Measurements from ENCODE around the gene POLR2F.

Gene POLR2F

DNA sequence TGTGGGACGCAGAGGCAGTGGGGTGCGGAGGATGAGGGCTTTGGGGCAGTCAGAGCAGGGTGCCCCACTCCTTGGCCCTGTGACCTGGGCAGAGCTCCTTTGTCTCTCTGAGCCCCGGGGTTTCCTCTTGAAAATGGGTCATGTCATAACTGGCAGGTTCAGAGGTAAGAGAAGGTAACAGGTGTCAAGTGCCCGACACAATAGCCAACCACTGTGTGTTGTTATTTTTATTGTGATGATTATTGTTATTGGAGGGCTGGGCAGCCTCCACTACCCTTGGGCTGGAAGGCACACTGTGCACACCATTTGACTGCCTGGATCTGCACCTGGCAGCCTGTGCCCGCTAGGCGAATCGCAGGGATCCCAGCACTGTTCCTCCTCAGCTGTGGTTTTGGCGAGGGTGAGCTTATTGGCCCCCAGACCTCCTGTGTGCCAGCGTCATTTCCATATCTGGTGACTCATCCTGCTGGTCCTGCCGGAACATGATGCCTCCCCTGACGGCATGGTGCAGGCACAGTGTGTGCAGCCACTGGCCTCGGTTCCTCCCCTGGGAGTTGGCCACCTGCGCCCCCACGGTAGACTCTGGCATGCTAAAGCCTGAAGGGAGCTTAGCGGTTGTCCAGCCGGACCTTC is 46.3 kb downstream of the POLR2F start (continued):
- TF ChIP-seq ZEB2 (tag by site-specific recombination; IDR thresholded peaks at IDR 0.05) (peak; percentile 74), KLF9 (tag by site-specific recombination; IDR thresholded peaks at IDR 0.05; ENCODE audit: low read depth) (no peak), ZNF169 (tag by site-specific recombination; IDR thresholded peaks at IDR 0.05) (no peak), ZNF560 (tag by site-specific recombination; IDR thresholded peaks at IDR 0.05; ENCODE audit: borderline replicate concordance) (no peak), SETDB1 (IDR thresholded peaks at IDR 0.05; ENCODE audit: insufficient read length, low read length) (no peak), ZNF248 (tag by site-specific recombination; IDR thresholded peaks at IDR 0.05) (no peak), ZNF140 (tag by site-specific recombination; IDR thresholded peaks at IDR 0.05) (no peak), ZNF324 (tag by site-specific recombination; IDR thresholded peaks at IDR 0.05) (no peak; the same call in 1 of the 2 replicates), ZNF514 (tag by site-specific recombination; IDR thresholded peaks at IDR 0.05) (no peak), ZNF391 (tag by site-specific recombination; IDR thresholded peaks at IDR 0.05; ENCODE audit: borderline replicate concordance, low read depth) (no peak), ZNF341 (tag by site-specific recombination; IDR thresholded peaks at IDR 0.05; ENCODE audit: low read depth) (no peak), PRDM10 (tag by site-specific recombination; IDR thresholded peaks at IDR 0.05) (peak; percentile 76), ZNF23 (tag by site-specific recombination; IDR thresholded peaks at IDR 0.05; ENCODE audit: borderline replicate concordance) (no peak), ZNF10 (tag by site-specific recombination; IDR thresholded peaks at IDR 0.05) (no peak), ZNF791 (tag by site-specific recombination; IDR thresholded peaks at IDR 0.05) (no peak), BCL6B (tag by site-specific recombination; IDR thresholded peaks at IDR 0.05) (no peak), ZNF155 (tag by site-specific recombination; IDR thresholded peaks at IDR 0.05) (no peak), ZNF221 (tag by site-specific recombination; IDR thresholded peaks at IDR 0.05; ENCODE audit: borderline replicate concordance) (no peak), ZNF777 (tag by site-specific recombination; IDR thresholded peaks at IDR 0.05; ENCODE audit: borderline replicate concordance) (no peak), ZBTB21 (tag by site-specific recombination; IDR thresholded peaks at IDR 0.05) (peak; percentile 78), OSR2 (tag by site-specific recombination; IDR thresholded peaks at IDR 0.05) (peak; percentile 47), SALL2 (tag by site-specific recombination; IDR thresholded peaks at IDR 0.05; ENCODE audit: borderline replicate concordance) (no peak), ZNF202 (tag by site-specific recombination; IDR thresholded peaks at IDR 0.05; ENCODE audit: borderline replicate concordance) (no peak), ZNF596 (tag by site-specific recombination; IDR thresholded peaks at IDR 0.05) (no peak)
- TF ChIP-seq, protein P1, sequence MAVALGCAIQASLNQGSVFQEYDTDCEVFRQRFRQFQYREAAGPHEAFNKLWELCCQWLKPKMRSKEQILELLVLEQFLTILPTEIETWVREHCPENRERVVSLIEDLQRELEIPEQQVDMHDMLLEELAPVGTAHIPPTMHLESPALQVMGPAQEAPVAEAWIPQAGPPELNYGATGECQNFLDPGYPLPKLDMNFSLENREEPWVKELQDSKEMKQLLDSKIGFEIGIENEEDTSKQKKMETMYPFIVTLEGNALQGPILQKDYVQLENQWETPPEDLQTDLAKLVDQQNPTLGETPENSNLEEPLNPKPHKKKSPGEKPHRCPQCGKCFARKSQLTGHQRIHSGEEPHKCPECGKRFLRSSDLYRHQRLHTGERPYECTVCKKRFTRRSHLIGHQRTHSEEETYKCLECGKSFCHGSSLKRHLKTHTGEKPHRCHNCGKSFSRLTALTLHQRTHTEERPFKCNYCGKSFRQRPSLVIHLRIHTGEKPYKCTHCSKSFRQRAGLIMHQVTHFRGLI (tag by site-specific recombination; IDR thresholded peaks at IDR 0.05): no peak
- TF ChIP-seq, protein P2, sequence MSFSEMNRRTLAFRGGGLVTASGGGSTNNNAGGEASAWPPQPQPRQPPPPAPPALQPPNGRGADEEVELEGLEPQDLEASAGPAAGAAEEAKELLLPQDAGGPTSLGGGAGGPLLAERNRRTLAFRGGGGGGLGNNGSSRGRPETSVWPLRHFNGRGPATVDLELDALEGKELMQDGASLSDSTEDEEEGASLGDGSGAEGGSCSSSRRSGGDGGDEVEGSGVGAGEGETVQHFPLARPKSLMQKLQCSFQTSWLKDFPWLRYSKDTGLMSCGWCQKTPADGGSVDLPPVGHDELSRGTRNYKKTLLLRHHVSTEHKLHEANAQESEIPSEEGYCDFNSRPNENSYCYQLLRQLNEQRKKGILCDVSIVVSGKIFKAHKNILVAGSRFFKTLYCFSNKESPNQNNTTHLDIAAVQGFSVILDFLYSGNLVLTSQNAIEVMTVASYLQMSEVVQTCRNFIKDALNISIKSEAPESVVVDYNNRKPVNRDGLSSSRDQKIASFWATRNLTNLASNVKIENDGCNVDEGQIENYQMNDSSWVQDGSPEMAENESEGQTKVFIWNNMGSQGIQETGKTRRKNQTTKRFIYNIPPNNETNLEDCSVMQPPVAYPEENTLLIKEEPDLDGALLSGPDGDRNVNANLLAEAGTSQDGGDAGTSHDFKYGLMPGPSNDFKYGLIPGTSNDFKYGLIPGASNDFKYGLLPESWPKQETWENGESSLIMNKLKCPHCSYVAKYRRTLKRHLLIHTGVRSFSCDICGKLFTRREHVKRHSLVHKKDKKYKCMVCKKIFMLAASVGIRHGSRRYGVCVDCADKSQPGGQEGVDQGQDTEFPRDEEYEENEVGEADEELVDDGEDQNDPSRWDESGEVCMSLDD (tag by site-specific recombination; IDR thresholded peaks at IDR 0.05): no peak
- TF ChIP-seq, protein P3, sequence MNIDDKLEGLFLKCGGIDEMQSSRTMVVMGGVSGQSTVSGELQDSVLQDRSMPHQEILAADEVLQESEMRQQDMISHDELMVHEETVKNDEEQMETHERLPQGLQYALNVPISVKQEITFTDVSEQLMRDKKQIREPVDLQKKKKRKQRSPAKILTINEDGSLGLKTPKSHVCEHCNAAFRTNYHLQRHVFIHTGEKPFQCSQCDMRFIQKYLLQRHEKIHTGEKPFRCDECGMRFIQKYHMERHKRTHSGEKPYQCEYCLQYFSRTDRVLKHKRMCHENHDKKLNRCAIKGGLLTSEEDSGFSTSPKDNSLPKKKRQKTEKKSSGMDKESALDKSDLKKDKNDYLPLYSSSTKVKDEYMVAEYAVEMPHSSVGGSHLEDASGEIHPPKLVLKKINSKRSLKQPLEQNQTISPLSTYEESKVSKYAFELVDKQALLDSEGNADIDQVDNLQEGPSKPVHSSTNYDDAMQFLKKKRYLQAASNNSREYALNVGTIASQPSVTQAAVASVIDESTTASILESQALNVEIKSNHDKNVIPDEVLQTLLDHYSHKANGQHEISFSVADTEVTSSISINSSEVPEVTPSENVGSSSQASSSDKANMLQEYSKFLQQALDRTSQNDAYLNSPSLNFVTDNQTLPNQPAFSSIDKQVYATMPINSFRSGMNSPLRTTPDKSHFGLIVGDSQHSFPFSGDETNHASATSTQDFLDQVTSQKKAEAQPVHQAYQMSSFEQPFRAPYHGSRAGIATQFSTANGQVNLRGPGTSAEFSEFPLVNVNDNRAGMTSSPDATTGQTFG (tag by site-specific recombination; IDR thresholded peaks at IDR 0.05; ENCODE audit: borderline replicate concordance): no peak
